GM18507 (cell line): ENCODE results near the gene SIRT2.
A peak's percentile ranks its signal among the peaks of the same experiment; 100 is the strongest.
"Not testable (repeated sequence)": the region's sequence is repeated elsewhere in the genome, so short reads cannot be mapped to it uniquely, and the experiment has no call there.

ENCODE experiments used
- DNase-seq: peaks from one replicate; pipeline ENCODE4 v3.0.0; 2011; ENCODE audit warnings: low read depth; ENCODE audit not compliant: insufficient read length; ENCODE audit errors: extremely low spot score
- FAIRE-seq: peaks from 2 replicates; lab custom pipeline; 2011; peaks lifted over from hg19 to GRCh38; lab: Jason Lieb, UNC

The SIRT2 gene

GRCh38 chr19:38901683-38902082, 2.3 kb upstream of the SIRT2 start:
- DNase-seq (no peak), FAIRE-seq (no peak)

GRCh38 chr19:38900743-38901190, 1.3 kb upstream of the SIRT2 start:
- FAIRE-seq (no peak), DNase-seq (no peak)

- FAIRE-seq: no peak
- no peak for DNase-seq
Observed at GRCh38 chr19:38900202-38900629, 798 bp upstream of the SIRT2 start.

- no peak for FAIRE-seq
- no peak for DNase-seq
Observed at GRCh38 chr19:38898788-38899446, 501 bp downstream of the SIRT2 start.

GRCh38 chr19:38894968-38895367, 4.5 kb downstream of the SIRT2 start:
- FAIRE-seq (no peak), DNase-seq (no peak)

GRCh38 chr19:38893341-38893771, 6.1 kb downstream of the SIRT2 start:
- no peak for FAIRE-seq

GRCh38 chr19:38892841-38893240, 6.6 kb downstream of the SIRT2 start:
- no peak for FAIRE-seq

More at GRCh38 chr19:38893341-38893771, 6.1 kb downstream of the SIRT2 start:
- DNase-seq: no peak

GRCh38 chr19:38891771-38892170, 7.6 kb downstream of the SIRT2 start:
- DNase-seq (no peak), FAIRE-seq (no peak)

More at GRCh38 chr19:38892841-38893240, 6.6 kb downstream of the SIRT2 start:
- no peak for DNase-seq

- no peak for FAIRE-seq
Observed at GRCh38 chr19:38890686-38891085, 8.7 kb downstream of the SIRT2 start.

GRCh38 chr19:38889803-38890202, 9.6 kb downstream of the SIRT2 start:
- FAIRE-seq (no peak), DNase-seq (no peak)

More at GRCh38 chr19:38890686-38891085, 8.7 kb downstream of the SIRT2 start:
- DNase-seq: no peak

GRCh38 chr19:38888876-38889275, 10.5 kb downstream of the SIRT2 start:
- DNase-seq (no peak), FAIRE-seq (no peak)

- FAIRE-seq, DNase-seq: not testable (repeated sequence)
Observed at GRCh38 chr19:38884691-38885090, 14.7 kb downstream of the SIRT2 start.

GRCh38 chr19:38883286-38883685, 16.1 kb downstream of the SIRT2 start:
- DNase-seq (no peak), FAIRE-seq (no peak)

- no peak for FAIRE-seq
- no peak for DNase-seq
Observed at GRCh38 chr19:38880882-38881609, 18.4 kb downstream of the SIRT2 start.

- FAIRE-seq (no peak), DNase-seq (no peak)
Observed at GRCh38 chr19:38880076-38880881, 19.1 kb downstream of the SIRT2 start.

- DNase-seq (no peak), FAIRE-seq (no peak)
Observed at GRCh38 chr19:38879400-38879751, 20.0 kb downstream of the SIRT2 start.

GRCh38 chr19:38878575-38879399, 20.6 kb downstream of the SIRT2 start:
- DNase-seq (no peak), FAIRE-seq (no peak)

GRCh38 chr19:38877781-38878574, 21.4 kb downstream of the SIRT2 start, which contains the start of gene RINL:
TSS of gene RINL (minus strand) at chr19:38878275. CDS start at chr19:38876742, 1,533 bp downstream.
- FAIRE-seq: peak; percentile 94
- peak; percentile 58 for DNase-seq
